H1 (cell line): Measurements from ENCODE around the gene NEDD8. TPM values are rescaled to one million over a fixed set of nuclear protein-coding genes. Genes with fewer than 3 reads are reported as not detected.

ENCODE experiments used
- CTCF ChIA-PET: fragments of 300-600 bp; sonication (Branson Sonifier 250); formaldehyde crosslinking; loops from one replicate; lab custom pipeline; 2021; ENCODE audit not compliant: partially characterized antibody; lab: Charles Lee
- POLR2A ChIA-PET: fragments of 300-600 bp; sonication (Branson Sonifier 250); formaldehyde crosslinking; loops from one replicate; lab custom pipeline; 2021; ENCODE audit warnings: inconsistent platforms; ENCODE audit not compliant: partially characterized antibody; lab: Charles Lee
- DNase-seq, 2 experiments: peaks; one replicate each; pipeline versions ENCODE4 v3.0.0 to v3.0.0-alpha.2; 2010 to 2022; ENCODE audit warnings: low spot score in 2 of 2, low read depth in 1 of 2, mixed read lengths in 1 of 2
- FAIRE-seq: peaks from 2 replicates; lab custom pipeline; 2011; peaks lifted over from hg19 to GRCh38; lab: Jason Lieb, UNC
- H2AFZ ChIP-seq: 2 replicates; pipeline ENCODE4 v1.8.1; 2012; ENCODE audit warnings: low read length, inconsistent platforms
- H2AK5ac ChIP-seq: 2 replicates; pipeline ENCODE4 v1.6.1; 2013; ENCODE audit warnings: low read depth, low read length
- H2BK120ac ChIP-seq: replicated peaks from 2 replicates; pipeline ENCODE3; 2013; ENCODE audit warnings: low read depth, low read length, inconsistent platforms
- H2BK12ac ChIP-seq: 2 replicates; pipeline ENCODE4 v1.6.1; 2013; ENCODE audit warnings: low read depth, low read length
- H2BK15ac ChIP-seq: 2 replicates; pipeline ENCODE4 v1.6.1; 2013; ENCODE audit warnings: low read length
- H2BK20ac ChIP-seq: 2 replicates; pipeline ENCODE4 v1.6.1; 2013; ENCODE audit warnings: low read length
- H2BK5ac ChIP-seq: 2 replicates; pipeline ENCODE4 v1.6.1; 2013; ENCODE audit warnings: low read depth, low read length
- H3K14ac ChIP-seq: 2 replicates; pipeline ENCODE4 v1.6.1; 2013; ENCODE audit warnings: inconsistent platforms; ENCODE audit not compliant: insufficient read length
- H3K18ac ChIP-seq: 2 replicates; pipeline ENCODE4 v1.6.1; 2013; ENCODE audit warnings: low read length; ENCODE audit errors: extremely low read depth
- H3K23ac ChIP-seq: 2 replicates; pipeline ENCODE4 v1.6.1; 2013; ENCODE audit warnings: inconsistent platforms; ENCODE audit not compliant: insufficient read length
- H3K23me2 ChIP-seq: 2 replicates; pipeline ENCODE4 v1.6.1; 2013; ENCODE audit warnings: low read depth, low read length
- H3K27ac ChIP-seq: 2 replicates; pipeline ENCODE4 v1.6.1; 2011; ENCODE audit warnings: low read depth, low read length, inconsistent platforms
- H3K27me3 ChIP-seq, 4 experiments: replicated peaks in 1 of 4; 1 replicate in 1 of 4; 2 replicates in 3 of 4; pipeline versions ENCODE4 v1.6.1 to v1.8.1; 2011 to 2013; ENCODE audit warnings: low read length in 3 of 4, mild to moderate bottlenecking in 3 of 4, inconsistent platforms in 2 of 4, mixed read lengths in 2 of 4, moderate library complexity in 1 of 4; ENCODE audit not compliant: control insufficient read depth in 3 of 4, insufficient read depth in 3 of 4; ENCODE audit errors: extremely low read depth in 1 of 4
- H3K36me3 ChIP-seq, 4 experiments: 2 replicates each; pipeline versions ENCODE4 v1.6.1 to v1.8.1; 2011 to 2013; ENCODE audit warnings: mild to moderate bottlenecking in 4 of 4, low read length in 3 of 4, moderate library complexity in 2 of 4, control low read depth in 1 of 4, inconsistent platforms in 1 of 4; ENCODE audit not compliant: insufficient read depth in 4 of 4, control insufficient read depth in 2 of 4
- H3K4ac ChIP-seq: replicated peaks from 2 replicates; pipeline ENCODE3; 2013; ENCODE audit warnings: low read length, low read depth, mixed read lengths, inconsistent platforms; ENCODE audit not compliant: insufficient read length
- H3K4me1 ChIP-seq, 4 experiments: replicated peaks in 1 of 4; 1 replicate in 1 of 4; 2 replicates in 3 of 4; pipeline versions ENCODE4 v1.6.1 to v1.8.1; 2011 to 2013; ENCODE audit warnings: low read length in 3 of 4, inconsistent platforms in 2 of 4, mixed read lengths in 1 of 4; ENCODE audit not compliant: insufficient read depth in 4 of 4, control insufficient read depth in 3 of 4
- H3K4me2 ChIP-seq, 2 experiments: 2 replicates each; pipeline versions ENCODE4 v1.6.1 to v1.8.1; 2011 to 2013; ENCODE audit warnings: low read depth in 2 of 2, low read length in 2 of 2, control low read depth in 1 of 2, inconsistent platforms in 1 of 2, mild to moderate bottlenecking in 1 of 2; ENCODE audit not compliant: insufficient read depth in 1 of 2
- H3K4me3 ChIP-seq, 4 experiments: fragments of 200-600, 300-600 bp in 1 of 4; sonication (generic), shearing (Covaris generic), sonication (Bioruptor Twin) in 1 of 4; 2 replicates each; pipeline versions ENCODE4 v1.5.1 to v1.8.1; 2011 to 2016; ENCODE audit warnings: low read length in 4 of 4, low read depth in 3 of 4, control low read depth in 2 of 4, inconsistent platforms in 2 of 4, mild to moderate bottlenecking in 2 of 4, mixed read lengths in 1 of 4, moderate library complexity in 1 of 4; ENCODE audit not compliant: insufficient read depth in 2 of 4; ENCODE audit errors: extremely low read depth in 1 of 4
- H3K56ac ChIP-seq: replicated peaks from 2 replicates; pipeline ENCODE3; 2013; ENCODE audit warnings: low read depth, mild to moderate bottlenecking, mixed read lengths, low read length, inconsistent platforms; ENCODE audit not compliant: insufficient read length
- H3K79me1 ChIP-seq: 2 replicates; pipeline ENCODE4 v1.6.1; 2013; ENCODE audit warnings: low read depth, low read length, control low read depth
- H3K79me2 ChIP-seq, 2 experiments: 2 replicates each; pipeline versions ENCODE4 v1.6.1 to v1.8.1; 2012 to 2013; ENCODE audit warnings: low read length in 2 of 2, mild to moderate bottlenecking in 2 of 2, inconsistent platforms in 1 of 2; ENCODE audit not compliant: insufficient read depth in 2 of 2, control insufficient read depth in 1 of 2
- H3K9ac ChIP-seq, 4 experiments: replicated peaks in 1 of 4; 1 replicate in 1 of 4; 2 replicates in 3 of 4; pipeline versions ENCODE4 v1.6.1 to v1.8.1; 2011 to 2013; ENCODE audit warnings: low read depth in 3 of 4, low read length in 3 of 4, control low read depth in 2 of 4, mild to moderate bottlenecking in 2 of 4, moderate library complexity in 2 of 4, inconsistent platforms in 1 of 4; ENCODE audit errors: extremely low read depth in 1 of 4
- H3K9me3 ChIP-seq, 2 experiments: 2 replicates each; pipeline versions ENCODE4 v1.6.1 to v1.8.1; 2012 to 2013; ENCODE audit warnings: mild to moderate bottlenecking in 2 of 2, moderate library complexity in 2 of 2, control low read depth in 1 of 2, inconsistent platforms in 1 of 2, low read depth in 1 of 2, low read length in 1 of 2, mixed read lengths in 1 of 2; ENCODE audit not compliant: insufficient read depth in 2 of 2
- H4K20me1 ChIP-seq, 2 experiments: replicated peaks in 1 of 2; 2 replicates each; pipeline versions ENCODE3 to v1.8.1; 2011 to 2013; ENCODE audit warnings: inconsistent platforms in 2 of 2, low read length in 2 of 2, mild to moderate bottlenecking in 1 of 2; ENCODE audit not compliant: insufficient read depth in 2 of 2, control insufficient read depth in 1 of 2
- H4K5ac ChIP-seq: 2 replicates; pipeline ENCODE4 v1.6.1; 2013; ENCODE audit warnings: low read length, low read depth, mixed read lengths, inconsistent platforms; ENCODE audit not compliant: insufficient read length
- H4K8ac ChIP-seq: 2 replicates; pipeline ENCODE4 v1.8.0; 2013; ENCODE audit warnings: mild to moderate bottlenecking, moderate library complexity, low read length, inconsistent platforms; ENCODE audit not compliant: insufficient read depth; ENCODE audit errors: extremely low read depth
- H4K91ac ChIP-seq: replicated peaks from 2 replicates; pipeline ENCODE3; 2013; ENCODE audit warnings: low read length, mixed read lengths, inconsistent platforms; ENCODE audit not compliant: insufficient read length
- CTBP2 ChIP-seq: IDR thresholded peaks from 2 replicates; pipeline ENCODE4 v1.7.0; 2011; ENCODE audit warnings: borderline replicate concordance, mild to moderate bottlenecking, moderate library complexity, mixed read lengths, low read length; ENCODE audit not compliant: insufficient read depth, insufficient read length
- EGR1 ChIP-seq: IDR thresholded peaks from 2 replicates; pipeline ENCODE4 v1.6.1; 2011; ENCODE audit warnings: low read depth, low read length, borderline replicate concordance
- WGBS, 2 experiments: shearing (Covaris generic) in 1 of 2; methylation state at CpG; one replicate each; pipeline versions ENCODE4 v1.1.6 to v1.1.7; 2013 to 2015; ENCODE audit warnings: low lambda C conversion rate in 2 of 2, mixed read lengths in 2 of 2, inconsistent platforms in 1 of 2, low coverage in 1 of 2, missing lambda C conversion rate in 1 of 2; ENCODE audit not compliant: insufficient replicate concordance in 2 of 2, insufficient coverage in 1 of 2, insufficient read length in 1 of 2; ENCODE audit errors: extremely low coverage in 1 of 2, missing lambda C conversion rate in 1 of 2; 5-methylcytosine and 5-hydroxymethylcytosine counted together
- polyA plus RNA-seq, 7 experiments: library from polyadenylated mRNA; depleted of rRNA in 3 of 7; stranded (reverse) in 5 of 7; unstranded in 2 of 7; fragments of >200 nt in 5 of 7; fragments of 200-250 nt in 2 of 7; gene quantifications; 1 replicate in 5 of 7; 2 replicates in 1 of 7; 4 replicates in 1 of 7; pipeline versions ENCODE4 v1.2.1 to v1.2.3, GENCODE V29; 2011 to 2013; ENCODE audit warnings: missing spikeins in 2 of 7, mixed read lengths in 2 of 7
- total RNA-seq: library from RNA; stranded (reverse); fragmentation: NEBNext Ultra II Directional; extraction: Animal tissue kit (Norgen Biotek cat#: 25700); gene quantifications from 2 replicates; pipeline ENCODE4 v1.2.1, GENCODE V29; 2021

Gene NEDD8
- total and polyA plus RNA-seq, 2 of the 8 experiments (the other 6 are each of a cell fraction or from before 2014, with no cell fraction given) = 253 to 317 TPM

DNA sequence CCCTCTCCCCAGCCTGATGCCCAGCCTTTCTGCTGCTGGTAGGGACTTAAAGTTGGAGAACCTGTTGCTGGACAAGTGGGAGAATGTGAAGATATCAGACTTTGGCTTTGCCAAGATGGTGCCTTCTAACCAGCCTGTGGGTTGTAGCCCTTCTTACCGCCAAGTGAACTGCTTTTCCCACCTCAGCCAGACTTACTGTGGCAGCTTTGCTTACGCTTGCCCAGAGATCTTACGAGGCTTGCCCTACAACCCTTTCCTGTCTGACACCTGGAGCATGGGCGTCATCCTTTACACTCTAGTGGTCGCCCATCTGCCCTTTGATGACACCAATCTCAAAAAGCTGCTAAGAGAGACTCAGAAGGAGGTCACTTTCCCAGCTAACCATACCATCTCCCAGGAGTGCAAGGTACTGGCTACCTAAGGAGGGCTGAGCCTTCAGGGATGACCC lies 25.0 kb downstream of the NEDD8 start:
- no peak overlapping the region for H2BK5ac ChIP-seq
- no peak overlapping the region for H4K91ac ChIP-seq
- H3K4me3 ChIP-seq = no peak overlapping the region
- CTCF ChIA-PET = interaction anchor here (1.1 to 2.1 kb wide), 3 partner anchors 9 to 90 kb away, joined by 3 to 4 read pairs (median 3); partner anchors contain the start of genes MDP1 and TINF2
- H3K9me3 ChIP-seq = no peaks in the 10 kb centered on the region
- DNase-seq = no peak
- H4K5ac ChIP-seq = no peak overlapping the region
- TF ChIP-seq CTBP2 = no peak
- no peak for TF ChIP-seq EGR1
- H2BK120ac ChIP-seq = no peak overlapping the region
- no peak overlapping the region for H2AK5ac ChIP-seq
- WGBS, 2 experiments = 100% methylated on average over 5 of the region's 5 CpGs; no CpG with 5 or more reads in 1 of the 2 experiments
- H4K8ac ChIP-seq = no peak overlapping the region
- peaks cover 21 to 48% (median 38%) of the 10 kb centered on the region in 4 experiments for H3K36me3 ChIP-seq
- no peaks in the 10 kb centered on the region for H3K79me1 ChIP-seq
- H4K20me1 ChIP-seq = peaks cover 0 to 2% of the 10 kb centered on the region in 2 experiments
- no peak overlapping the region for H3K23ac ChIP-seq
- H3K14ac ChIP-seq = no peak overlapping the region
- H3K23me2 ChIP-seq = no peaks in the 10 kb centered on the region
- no peaks in the 10 kb centered on the region for H3K27me3 ChIP-seq
- H3K4me2 ChIP-seq = no peak overlapping the region
- H3K56ac ChIP-seq = no peak overlapping the region
- no peak overlapping the region for H3K9ac ChIP-seq
- H2AFZ ChIP-seq = no peak overlapping the region
- no peak for FAIRE-seq
- no peak overlapping the region for H2BK15ac ChIP-seq
- H2BK20ac ChIP-seq = no peak overlapping the region
- H3K4me1 ChIP-seq = peaks cover 0 to 7% (median 4%) of the 10 kb centered on the region in 4 experiments; a peak in 3 of 7 replicates
- no peak overlapping the region for H2BK12ac ChIP-seq
- no peaks in the 10 kb centered on the region; a peak in 1 of 4 replicates for H3K79me2 ChIP-seq
- POLR2A ChIA-PET = interaction anchor here (1.0 to 11.1 kb wide), 5 partner anchors 12 to 132 kb away, joined by 3 to 119 read pairs (median 3); partner anchors contain the start of genes IRF9, RIPK3 and TM9SF1
- no peak overlapping the region for H3K18ac ChIP-seq
- no peak overlapping the region for H3K4ac ChIP-seq
- H3K27ac ChIP-seq = no peak overlapping the region
